ENCODE results near the gene AHCYL1. TPM values are rescaled to one million over a fixed set of nuclear protein-coding genes. Genes with fewer than 3 reads are reported as not detected.
"Not testable (repeated sequence)": the region's sequence is repeated elsewhere in the genome, so short reads cannot be mapped to it uniquely, and the experiment has no call there.

Gene AHCYL1
- polyA plus RNA-seq, 1 donor (not counting 4 experiments of a cell fraction or from before 2014, with no cell fraction given) = 64.8 TPM

- H3K27ac ChIP-seq (ENCODE audit: control insufficient read depth, insufficient read depth, low read length) = no peak overlapping the region
- DNase-seq (ENCODE audit: low read depth, low spot score) (no peak), FAIRE-seq (no peak)
- no peaks in the 10 kb centered on the region for H3K9me3 ChIP-seq (ENCODE audit: control insufficient read depth, low read depth, low read length)
- no peaks in the 10 kb centered on the region for H4K20me1 ChIP-seq (ENCODE audit: control insufficient read depth, extremely low read depth, insufficient read depth, low read length)
- no peak overlapping the region for H3K4me2 ChIP-seq (ENCODE audit: control insufficient read depth, extremely low read depth, insufficient read depth, low read depth, low read length)
- no peaks in the 10 kb centered on the region for H3K27me3 ChIP-seq (ENCODE audit: control insufficient read depth, extremely low read depth, insufficient read depth, low read length)
- no peaks in the 10 kb centered on the region for H3K9me1 ChIP-seq (ENCODE audit: control insufficient read depth, extremely low read depth, insufficient read depth, low read length)
- no peak overlapping the region for H2AFZ ChIP-seq (ENCODE audit: control insufficient read depth, low read length)
- dilution Hi-C loops (cut with MboI; ENCODE audit: extremely low pct_ligation_motif_present, low sequenced_read_pairs) = no loop called here
- no peak overlapping the region for H3K4me3 ChIP-seq (ENCODE audit: control insufficient read depth in 2 of 3, extremely low read depth in 1 of 3, insufficient read depth in 2 of 3, low read depth in 1 of 3, low read length in 3 of 3)
- TF ChIP-seq CTCF (optimal IDR thresholded peaks at IDR 0.05 in 1 of 3, IDR thresholded peaks at IDR 0.05 in 1 of 3, conservative IDR thresholded peaks at IDR 0.05 in 1 of 3; ENCODE audit: extremely low read depth in 1 of 3, insufficient read depth in 2 of 3, low read length in 3 of 3) = no peak
- TF ChIP-seq EZH2 (IDR thresholded peaks at IDR 0.05; ENCODE audit: low read length) = no peak
- H3K79me2 ChIP-seq (ENCODE audit: control insufficient read depth, insufficient read depth, low read length) = no peaks in the 10 kb centered on the region
- peaks cover 26 to 38% of the 10 kb centered on the region in 2 experiments for H3K36me3 ChIP-seq (ENCODE audit: control insufficient read depth in 2 of 2, extremely low read depth in 1 of 2, insufficient read depth in 2 of 2, low read length in 2 of 2)
- no peaks in the 10 kb centered on the region for H3K4me1 ChIP-seq (ENCODE audit: control insufficient read depth, extremely low read depth, insufficient read depth, low read length)
- H3K9ac ChIP-seq (ENCODE audit: control insufficient read depth, extremely low read depth, insufficient read depth, low read length) = no peak overlapping the region
Measured at GRCh38 chr1:110021285-110021684, 36.7 kb downstream of the AHCYL1 start.

- Histone ChIP-seq H2AFZ (ENCODE audit: control insufficient read depth, low read length) (no peak overlapping the region), H3K9ac (ENCODE audit: control insufficient read depth, extremely low read depth, insufficient read depth, low read length) (no peak overlapping the region), H3K4me3 (ENCODE audit: control insufficient read depth in 2 of 3, extremely low read depth in 1 of 3, insufficient read depth in 2 of 3, low read depth in 1 of 3, low read length in 3 of 3) (no peak overlapping the region), H3K27ac (ENCODE audit: control insufficient read depth, insufficient read depth, low read length) (no peak overlapping the region), H3K9me1 (ENCODE audit: control insufficient read depth, extremely low read depth, insufficient read depth, low read length) (no peaks in the 10 kb centered on the region), H3K36me3 (ENCODE audit: control insufficient read depth in 2 of 2, extremely low read depth in 1 of 2, insufficient read depth in 2 of 2, low read length in 2 of 2) (peaks cover 16 to 20% of the 10 kb centered on the region in 2 experiments), H3K4me2 (ENCODE audit: control insufficient read depth, extremely low read depth, insufficient read depth, low read depth, low read length) (no peak overlapping the region), H3K4me1 (ENCODE audit: control insufficient read depth, extremely low read depth, insufficient read depth, low read length) (no peaks in the 10 kb centered on the region), H3K9me3 (ENCODE audit: control insufficient read depth, low read depth, low read length) (no peaks in the 10 kb centered on the region), H4K20me1 (ENCODE audit: control insufficient read depth, extremely low read depth, insufficient read depth, low read length) (no peaks in the 10 kb centered on the region), H3K27me3 (ENCODE audit: control insufficient read depth, extremely low read depth, insufficient read depth, low read length) (no peaks in the 10 kb centered on the region), H3K79me2 (ENCODE audit: control insufficient read depth, insufficient read depth, low read length) (no peaks in the 10 kb centered on the region)
- DNase-seq (ENCODE audit: low read depth, low spot score) (no peak), FAIRE-seq (no peak)
- dilution Hi-C loops (cut with MboI; ENCODE audit: extremely low pct_ligation_motif_present, low sequenced_read_pairs) = no loop called here
- TF ChIP-seq CTCF (optimal IDR thresholded peaks at IDR 0.05 in 1 of 3, IDR thresholded peaks at IDR 0.05 in 1 of 3, conservative IDR thresholded peaks at IDR 0.05 in 1 of 3; ENCODE audit: extremely low read depth in 1 of 3, insufficient read depth in 2 of 3, low read length in 3 of 3) = no peak
- TF ChIP-seq EZH2 (IDR thresholded peaks at IDR 0.05; ENCODE audit: low read length) = no peak
Measured at GRCh38 chr1:110024613-110025012, 40.0 kb downstream of the AHCYL1 start.

- dilution Hi-C loops (cut with MboI; ENCODE audit: extremely low pct_ligation_motif_present, low sequenced_read_pairs); H2AFZ ChIP-seq (ENCODE audit: control insufficient read depth, low read length); H3K27ac ChIP-seq (ENCODE audit: control insufficient read depth, insufficient read depth, low read length); H4K20me1 ChIP-seq (ENCODE audit: control insufficient read depth, extremely low read depth, insufficient read depth, low read length); H3K27me3 ChIP-seq (ENCODE audit: control insufficient read depth, extremely low read depth, insufficient read depth, low read length); DNase-seq (ENCODE audit: low read depth, low spot score); H3K4me3 ChIP-seq (ENCODE audit: control insufficient read depth in 2 of 3, extremely low read depth in 1 of 3, insufficient read depth in 2 of 3, low read depth in 1 of 3, low read length in 3 of 3); H3K9me1 ChIP-seq (ENCODE audit: control insufficient read depth, extremely low read depth, insufficient read depth, low read length); H3K4me2 ChIP-seq (ENCODE audit: control insufficient read depth, extremely low read depth, insufficient read depth, low read depth, low read length); FAIRE-seq; H3K9me3 ChIP-seq (ENCODE audit: control insufficient read depth, low read depth, low read length); H3K36me3 ChIP-seq (ENCODE audit: control insufficient read depth in 2 of 2, extremely low read depth in 1 of 2, insufficient read depth in 2 of 2, low read length in 2 of 2); H3K9ac ChIP-seq (ENCODE audit: control insufficient read depth, extremely low read depth, insufficient read depth, low read length): not testable (repeated sequence)
- Histone ChIP-seq H3K4me1 (ENCODE audit: control insufficient read depth, extremely low read depth, insufficient read depth, low read length) (peaks cover 11% of the 10 kb centered on the region), H3K79me2 (ENCODE audit: control insufficient read depth, insufficient read depth, low read length) (peaks cover 11% of the 10 kb centered on the region)
Measured at GRCh38 chr1:110030687-110031086, 46.1 kb downstream of the AHCYL1 start.
